Gastrocnemius medialis (tissue), 4 donors: ENCODE data around the gene SELENOF. TPM values are rescaled to one million over a fixed set of nuclear protein-coding genes. Genes with fewer than 3 reads are reported as not detected.

Experiments used
- ATAC-seq, 2 donors: fragments of 150-250 bp; one replicate each; pipeline ENCODE4 v1.9.1; 2016
- DNase-seq, 2 donors: peaks; one replicate each; pipeline ENCODE4 v3.0.0-alpha.2; 2019
- H3K27ac ChIP-seq, 4 donors: fragments of 200-600 bp; sonication (generic); 1 replicate in 1 of 4; 2 replicates in 3 of 4; pipeline ENCODE4 v1.5.1; 2016 to 2018; ENCODE audit warnings: mild to moderate bottlenecking in 2 of 4, moderate library complexity in 1 of 4
- H3K27me3 ChIP-seq, 3 donors: fragments of 200-600 bp; sonication (generic) in 2 of 3; 1 replicate in 1 of 3; 2 replicates in 2 of 3; pipeline versions ENCODE4 v1.5.1 to v1.6.0; 2016 to 2019; ENCODE audit warnings: mild to moderate bottlenecking in 1 of 3, moderate library complexity in 1 of 3
- H3K36me3 ChIP-seq, 2 donors: fragments of 200-600 bp; sonication (generic) in 1 of 2; one replicate each; pipeline ENCODE4 v1.5.1; 2017 to 2018
- H3K4me1 ChIP-seq, 2 donors: fragments of 200-600 bp; sonication (generic) in 1 of 2; one replicate each; pipeline ENCODE4 v1.5.1; 2016 to 2017; ENCODE audit warnings: mild to moderate bottlenecking in 2 of 2
- H3K4me3 ChIP-seq, 4 donors: fragments of 200-600 bp; sonication (generic) in 3 of 4; 1 replicate in 1 of 4; 2 replicates in 3 of 4; pipeline ENCODE4 v1.5.1; 2016 to 2019; ENCODE audit warnings: mild to moderate bottlenecking in 2 of 4
- H3K9me3 ChIP-seq, 3 donors: fragments of 200-600 bp; sonication (generic) in 2 of 3; 1 replicate in 1 of 3; 2 replicates in 2 of 3; pipeline ENCODE4 v1.5.1; 2016 to 2019
- CTCF ChIP-seq, 5 experiments: fragments of 450-650 bp in 3 of 5; fragments of 200-600 bp in 2 of 5; sonication (generic) in 2 of 5; IDR thresholded peaks in 4 of 5; conservative IDR thresholded peaks in 1 of 5; 1 replicate in 4 of 5; 2 replicates in 1 of 5; pipeline ENCODE4 v1.5.1; 2016 to 2019; ENCODE audit warnings: antibody characterized with exemption in 5 of 5, mild to moderate bottlenecking in 3 of 5, moderate library complexity in 3 of 5
- POLR2A ChIP-seq, 2 donors: fragments of 450-650 bp; IDR thresholded peaks; one replicate each; pipeline ENCODE4 v1.6.1; 2017; ENCODE audit warnings: antibody characterized with exemption in 2 of 2, mild to moderate bottlenecking in 2 of 2, moderate library complexity in 2 of 2
- in situ Hi-C, 4 donors: fragments of 200-750 bp; cut with MboI; loops; one replicate each; pipeline versions ENCODE4 v1.15.0 to v1.8.0; 2017; ENCODE audit warnings: low sequenced_read_pairs in 4 of 4
- intact Hi-C: fragments of 100-400 bp; cut with DNase I; formaldehyde crosslinking; loops from one replicate; pipeline ENCODE4 v1.15.1; 2023; ENCODE audit warnings: low total_unique reads
- total RNA-seq, 4 donors: library from RNA; depleted of rRNA; stranded (reverse); fragments of >200 nt; gene quantifications; one replicate each; pipeline versions ENCODE4 v1.1.0 to v1.2.3, GENCODE V29; 2016

The SELENOF gene
- total RNA-seq, 4 donors from 2014 or later: 41.3 to 66.8 (median 47.2) TPM

GRCh38 chr1:86939406-86939805 is 25.5 kb upstream of the SELENOF start:
- in situ Hi-C loops: no loop called here
- no peak for TF ChIP-seq POLR2A (IDR thresholded peaks at IDR 0.05)
- TF ChIP-seq CTCF (IDR thresholded peaks at IDR 0.05 in 4 of 5, conservative IDR thresholded peaks at IDR 0.05 in 1 of 5): no peak

GRCh38 chr1:86938855-86939254 is 24.9 kb upstream of the SELENOF start:
- H3K27me3 ChIP-seq: no peaks in the 10 kb centered on the region
- intact Hi-C loops: loop anchor here (2.0 kb wide), 1 partner anchor 64 kb away; no protein-coding TSS in a partner anchor
- H3K27ac ChIP-seq: no peak overlapping the region
- TF ChIP-seq CTCF (IDR thresholded peaks at IDR 0.05 in 4 of 5, conservative IDR thresholded peaks at IDR 0.05 in 1 of 5): no peak
- no peak for TF ChIP-seq POLR2A (IDR thresholded peaks at IDR 0.05)
- no peaks in the 10 kb centered on the region for H3K9me3 ChIP-seq
- ATAC-seq: no peak
- in situ Hi-C loops: no loop called here
- no peak overlapping the region for H3K4me3 ChIP-seq
- no peaks in the 10 kb centered on the region for H3K36me3 ChIP-seq
- DNase-seq: no peak
- H3K4me1 ChIP-seq: no peaks in the 10 kb centered on the region

More at GRCh38 chr1:86939406-86939805, 25.5 kb upstream of the SELENOF start:
- Histone ChIP-seq H3K4me3 (no peak overlapping the region), H3K4me1 (no peaks in the 10 kb centered on the region), H3K27me3 (no peaks in the 10 kb centered on the region), H3K27ac (no peak overlapping the region), H3K9me3 (no peaks in the 10 kb centered on the region), H3K36me3 (no peaks in the 10 kb centered on the region)
- ATAC-seq (no peak), DNase-seq (no peak)
- intact Hi-C loops: loop anchor here (2.0 kb wide), 1 partner anchor 65 kb away; no protein-coding TSS in a partner anchor

- H3K4me3 ChIP-seq: no peak overlapping the region
- TF ChIP-seq CTCF (IDR thresholded peaks at IDR 0.05 in 4 of 5, conservative IDR thresholded peaks at IDR 0.05 in 1 of 5): no peak
- TF ChIP-seq POLR2A (IDR thresholded peaks at IDR 0.05): no peak
- no peaks in the 10 kb centered on the region for H3K36me3 ChIP-seq
- DNase-seq: no peak
- intact Hi-C loops: loop anchor here (2.0 kb wide), 1 partner anchor 64 kb away; no protein-coding TSS in a partner anchor
- ATAC-seq: no peak
- H3K27me3 ChIP-seq: no peaks in the 10 kb centered on the region
- in situ Hi-C loops: no loop called here
- no peak overlapping the region for H3K27ac ChIP-seq
- H3K9me3 ChIP-seq: no peaks in the 10 kb centered on the region
- H3K4me1 ChIP-seq: no peaks in the 10 kb centered on the region
These were observed 24.5 kb upstream of the SELENOF start for GRCh38 chr1:86938450-86938849.

- in situ Hi-C loops: no loop called here
These were observed 19.8 kb upstream of the SELENOF start for GRCh38 chr1:86933562-86934377.

More at GRCh38 chr1:86933562-86934377, 19.8 kb upstream of the SELENOF start:
- no peaks in the 10 kb centered on the region for H3K36me3 ChIP-seq
- no peak overlapping the region for H3K27ac ChIP-seq
- DNase-seq (no peak), ATAC-seq (no peak)
- H3K4me3 ChIP-seq: no peak overlapping the region
- no peak for TF ChIP-seq POLR2A (IDR thresholded peaks at IDR 0.05)
- no peak for TF ChIP-seq CTCF (IDR thresholded peaks at IDR 0.05 in 4 of 5, conservative IDR thresholded peaks at IDR 0.05 in 1 of 5)
- no peaks in the 10 kb centered on the region for H3K9me3 ChIP-seq
- intact Hi-C loops: no loop called here
- H3K27me3 ChIP-seq: no peaks in the 10 kb centered on the region
- no peaks in the 10 kb centered on the region for H3K4me1 ChIP-seq
